Measurements from ENCODE around the gene MRPL21.
"Not testable (repeated sequence)": the region's sequence is repeated elsewhere in the genome, so short reads cannot be mapped to it uniquely, and the experiment has no call there.

The MRPL21 gene

DNA sequence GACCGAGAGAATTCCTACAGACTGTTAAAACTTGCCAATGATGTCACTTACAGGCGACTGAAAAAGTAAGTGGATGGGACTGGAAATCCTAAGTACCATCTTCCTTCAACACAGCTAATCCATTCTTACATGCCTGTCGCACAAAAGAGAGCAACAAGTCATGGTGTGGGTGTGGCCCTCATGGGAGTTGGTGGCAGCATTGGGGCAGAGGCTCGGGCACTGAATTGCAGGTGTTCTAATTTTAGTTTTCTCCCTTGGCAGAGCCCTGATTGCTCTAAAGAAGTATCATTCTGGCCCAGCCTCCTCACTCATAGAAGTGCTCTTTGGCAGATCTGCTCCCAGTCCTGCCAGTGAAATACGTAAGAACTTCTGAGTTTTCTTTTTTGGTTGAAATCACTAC is 4.6 kb upstream of the MRPL21 start:
- DNase-seq = no peak

DNA sequence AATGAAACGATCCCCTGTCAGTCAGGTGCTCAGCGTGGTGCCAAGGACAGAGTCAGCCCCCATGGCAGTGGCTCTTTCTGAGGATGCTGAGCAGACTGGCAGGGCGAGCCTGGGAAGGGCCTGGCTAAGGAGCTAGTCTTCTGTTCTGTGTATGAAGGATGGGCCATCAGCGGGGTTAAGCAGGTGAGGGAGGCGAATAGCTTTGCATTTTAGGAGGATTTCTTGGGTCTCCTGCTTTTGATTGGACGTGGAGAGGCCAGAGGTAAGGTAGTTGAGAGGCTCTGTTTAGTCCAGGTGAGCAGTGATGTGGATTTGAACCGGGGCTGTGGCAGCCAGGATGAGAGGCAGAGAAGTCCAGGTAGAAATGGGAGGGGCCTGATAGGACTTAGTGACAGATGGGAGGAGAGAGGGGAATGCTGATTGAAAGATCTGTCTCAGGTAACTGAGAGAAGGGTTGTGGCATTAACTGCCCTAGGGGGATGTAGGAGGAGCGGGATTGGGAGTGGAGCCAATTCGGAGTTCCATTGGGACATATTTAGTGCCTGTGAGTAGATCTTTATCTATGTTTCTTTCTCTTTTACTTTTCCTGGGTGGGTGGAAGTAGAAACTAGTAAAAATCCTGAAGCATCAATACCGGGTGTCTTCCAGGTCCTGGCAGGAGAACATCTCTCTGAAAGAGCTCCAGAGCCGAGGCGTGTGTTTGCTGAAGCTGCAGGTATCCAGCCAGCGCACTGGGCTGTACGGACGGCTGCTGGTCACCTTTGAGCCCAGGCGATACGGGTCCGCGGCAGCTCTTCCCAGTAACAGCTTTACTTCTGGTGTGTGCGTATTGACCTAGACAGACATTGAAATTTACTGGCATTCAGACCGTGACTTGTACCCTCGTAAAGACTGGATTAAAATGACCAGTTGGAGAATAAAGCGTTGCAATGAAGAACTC is 2.1 kb upstream of the MRPL21 start:
- no peak for DNase-seq

DNA sequence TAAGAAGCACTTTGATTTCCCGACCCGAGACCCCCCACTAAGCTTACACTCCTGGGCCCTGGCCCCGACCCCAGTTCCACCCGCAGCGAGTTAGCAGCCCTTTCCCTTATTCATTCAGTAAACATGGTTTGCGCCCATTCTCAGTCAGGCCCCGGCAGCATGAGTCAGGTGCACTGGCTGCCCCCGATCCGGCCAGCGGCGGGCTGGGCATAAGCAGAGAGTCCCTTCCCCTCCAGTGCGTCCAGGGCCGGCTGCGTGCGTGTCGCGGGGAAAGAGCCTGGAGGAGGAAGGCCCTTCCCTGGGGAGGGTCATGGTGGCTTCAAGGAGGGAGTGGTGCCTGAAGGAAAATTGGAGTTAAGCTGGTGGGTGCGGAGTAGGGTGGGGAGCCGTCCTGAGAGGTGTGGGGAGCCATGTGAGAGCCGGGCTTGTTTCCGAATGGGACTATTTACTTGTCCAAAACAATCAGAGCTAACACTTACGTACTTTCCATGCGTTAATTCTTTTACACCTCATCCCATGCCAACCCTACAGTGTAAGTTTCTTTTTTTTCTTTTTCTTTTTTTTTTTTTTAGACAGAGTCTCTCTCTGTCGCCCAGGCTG is 716 bp upstream of the MRPL21 start:
- no peak for DNase-seq

DNA sequence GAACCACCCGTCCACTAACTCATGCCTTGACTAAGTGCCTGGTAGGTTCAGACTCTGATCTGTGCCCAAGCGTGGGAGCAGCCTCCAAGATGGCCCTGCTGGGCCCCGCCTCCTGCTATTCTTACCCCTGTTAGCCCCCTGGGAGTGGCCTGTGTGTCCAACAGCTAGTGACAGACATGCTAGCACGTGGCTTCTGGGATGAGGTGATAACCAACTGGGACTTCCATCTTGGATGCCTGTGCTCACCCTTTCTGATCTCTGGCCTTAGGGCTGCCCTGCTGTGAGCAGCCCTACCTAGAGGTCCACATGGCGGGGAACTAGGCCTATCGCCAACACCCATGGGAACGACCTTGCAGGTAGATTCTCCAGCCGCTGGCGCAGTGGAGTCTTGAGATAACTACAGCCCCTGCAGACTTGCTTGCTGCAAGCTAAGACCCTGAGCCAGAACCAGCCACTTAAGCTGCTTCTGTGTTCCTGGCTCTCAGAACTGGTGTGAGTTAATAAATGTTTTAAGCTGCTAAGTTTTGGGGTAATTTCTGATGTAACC is 2.7 kb downstream of the MRPL21 start:
- no peak for DNase-seq

DNA sequence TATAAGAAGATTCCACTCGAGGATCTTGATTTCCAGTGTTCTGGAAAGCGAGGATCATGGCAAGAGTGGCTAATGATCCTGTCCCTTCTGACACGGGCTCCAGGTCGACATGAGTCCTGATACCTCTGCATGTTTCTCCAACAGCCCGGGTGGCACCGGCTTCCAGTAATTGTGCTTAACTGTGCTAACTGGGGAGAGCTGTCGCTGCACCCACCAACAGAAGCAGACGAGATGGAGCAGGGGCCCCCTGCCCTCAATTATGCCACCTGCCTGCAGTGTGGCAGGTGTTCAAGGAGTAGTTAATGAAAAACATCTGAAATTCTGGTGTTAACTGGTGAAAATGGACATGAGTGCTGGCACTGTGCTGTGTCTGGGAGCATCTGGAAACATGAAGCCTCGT is 6.2 kb downstream of the MRPL21 start:
- DNase-seq = no peak

DNA sequence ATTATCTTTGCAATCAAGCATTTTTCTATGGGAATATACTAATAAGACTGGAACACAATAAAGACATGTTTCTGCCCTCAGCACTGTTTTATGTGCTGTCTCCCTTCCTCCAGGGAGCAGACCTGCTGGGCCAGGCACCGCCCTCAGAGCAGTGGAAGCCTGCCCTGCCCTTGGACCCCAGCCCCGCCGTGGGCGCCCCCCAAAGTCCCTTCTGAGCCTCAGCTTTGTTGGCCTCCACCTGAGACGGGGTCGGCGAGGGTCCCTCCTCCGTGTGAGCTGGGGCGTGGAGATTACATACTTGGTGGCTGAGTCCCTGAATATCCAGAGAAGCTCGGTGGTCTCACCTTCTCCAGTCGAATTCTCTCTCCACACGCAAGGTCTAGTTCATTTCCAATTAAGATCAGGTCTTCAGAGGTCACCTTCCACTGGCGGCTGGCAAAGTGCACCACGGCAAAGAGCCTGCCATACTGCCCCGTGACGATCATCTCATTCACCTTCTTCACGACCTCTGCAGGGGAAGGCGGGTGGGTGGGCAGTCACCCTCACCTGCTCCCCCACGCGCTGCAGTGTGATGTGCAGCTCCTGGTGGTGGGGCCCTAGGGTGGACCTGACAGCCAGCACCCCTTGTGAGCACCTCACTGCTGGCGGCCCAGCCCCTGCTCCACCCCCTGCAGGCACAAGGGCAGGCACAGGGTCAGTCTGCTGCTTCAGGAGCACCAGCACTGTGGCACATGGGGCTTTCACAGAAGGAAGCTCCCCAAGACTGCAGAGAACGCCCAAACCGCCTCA is 7.3 kb downstream of the MRPL21 start:
- no peak for DNase-seq

DNA sequence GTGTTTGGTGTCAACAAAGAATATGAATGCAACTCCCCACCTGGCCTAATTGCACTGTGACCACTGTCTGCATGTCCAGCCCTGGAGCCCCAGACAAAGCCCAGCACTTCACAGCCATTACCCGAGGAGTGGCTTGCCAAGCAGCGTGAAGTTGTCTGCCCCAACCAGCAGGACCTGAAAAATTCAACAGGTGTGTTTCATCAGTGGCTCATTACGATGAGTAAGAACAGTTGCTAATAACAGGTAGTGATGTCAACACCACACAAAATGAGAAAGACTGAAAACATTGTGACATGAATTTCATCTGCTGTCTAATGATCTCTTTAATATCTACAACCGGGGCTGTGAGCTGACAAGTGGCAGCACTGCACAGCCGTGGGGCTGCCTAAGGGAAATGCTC is 10.3 kb downstream of the MRPL21 start:
- no peak for DNase-seq

DNA sequence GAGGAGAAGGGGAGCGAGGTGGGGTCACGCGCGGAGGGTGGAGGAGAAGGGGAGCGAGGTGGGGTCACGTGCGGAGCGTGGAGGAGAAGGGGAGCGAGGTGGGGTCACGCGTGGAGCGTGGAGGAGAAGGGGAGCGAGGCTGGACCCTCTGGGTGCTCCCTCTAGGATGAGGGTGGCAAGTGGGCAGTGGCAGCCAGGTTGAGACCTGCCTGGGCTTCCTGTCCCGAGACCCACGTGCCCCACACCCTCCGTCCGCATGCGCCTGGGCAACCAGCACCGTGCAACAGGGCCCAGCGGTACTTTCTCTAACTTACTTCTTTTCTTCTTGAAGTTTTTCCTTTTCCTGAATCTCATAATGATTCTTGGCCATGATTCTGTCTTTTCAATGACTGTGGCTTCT is 11.1 kb downstream of the MRPL21 start:
- DNase-seq = no peak

DNA sequence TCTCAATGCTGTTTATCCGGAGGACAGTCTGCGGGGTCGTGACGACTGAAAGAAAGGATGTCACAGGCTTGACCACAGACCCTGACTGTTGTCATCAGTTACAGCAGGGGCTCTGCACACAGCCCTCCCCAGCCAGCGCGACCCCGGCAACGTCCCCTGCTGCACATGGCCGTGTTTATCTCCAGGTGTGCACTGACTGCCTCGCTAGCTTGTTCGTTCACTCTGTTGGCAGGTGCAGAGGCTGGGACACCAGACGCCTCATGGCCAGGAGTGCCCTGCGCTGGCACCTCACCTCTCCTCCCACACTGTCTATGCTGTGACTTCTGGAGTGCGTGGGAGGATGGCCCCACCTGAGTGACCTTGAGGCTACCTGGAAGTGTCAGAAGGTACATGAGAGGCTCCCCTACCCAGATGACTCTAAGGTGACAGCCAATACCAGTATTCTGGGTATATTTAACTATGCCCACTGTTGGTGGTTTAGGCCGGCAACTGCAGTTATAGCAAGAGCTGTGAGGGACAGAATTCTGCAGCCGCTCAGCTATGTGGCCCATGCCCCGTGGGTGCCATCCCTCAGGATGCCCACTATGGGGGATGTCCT is 12.2 kb downstream of the MRPL21 start:
- DNase-seq = no peak

DNA sequence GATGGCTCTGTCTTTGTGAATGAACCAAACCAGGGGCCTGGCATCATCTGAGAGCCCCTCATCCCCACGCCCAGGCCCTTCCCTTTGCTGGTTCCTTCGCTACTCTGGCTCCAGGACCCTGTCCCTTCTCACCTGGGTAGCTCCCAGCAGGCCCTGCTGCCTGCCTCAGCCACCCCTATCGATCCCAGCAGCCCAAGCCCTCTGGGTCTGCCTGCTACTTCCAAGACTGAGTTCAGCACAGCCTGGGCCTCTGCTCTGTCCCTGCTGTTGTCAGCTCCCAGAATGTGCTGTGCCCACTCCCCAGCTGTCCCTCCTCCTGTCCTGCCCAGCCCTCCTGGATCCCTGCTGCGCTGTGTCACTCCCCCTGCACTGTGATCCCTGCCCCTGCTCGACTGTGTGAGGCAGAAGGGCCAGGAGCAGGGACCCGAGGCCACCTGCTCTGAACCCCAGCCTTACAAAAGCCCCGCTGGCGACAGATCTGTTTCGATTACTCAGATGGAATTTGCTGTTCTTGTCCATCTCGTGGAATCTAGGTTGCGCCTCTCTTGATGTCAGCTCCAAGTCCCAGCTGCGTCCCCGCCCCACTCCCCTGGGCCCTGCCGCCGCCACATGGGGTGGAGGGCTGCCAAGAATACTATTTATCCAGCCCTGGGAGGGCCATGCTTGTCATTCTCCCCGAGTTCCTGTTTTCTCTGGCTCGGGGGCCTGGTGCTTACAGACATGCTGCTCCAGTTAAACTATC is 13.0 kb downstream of the MRPL21 start:
- peak; percentile 89 for DNase-seq

DNA sequence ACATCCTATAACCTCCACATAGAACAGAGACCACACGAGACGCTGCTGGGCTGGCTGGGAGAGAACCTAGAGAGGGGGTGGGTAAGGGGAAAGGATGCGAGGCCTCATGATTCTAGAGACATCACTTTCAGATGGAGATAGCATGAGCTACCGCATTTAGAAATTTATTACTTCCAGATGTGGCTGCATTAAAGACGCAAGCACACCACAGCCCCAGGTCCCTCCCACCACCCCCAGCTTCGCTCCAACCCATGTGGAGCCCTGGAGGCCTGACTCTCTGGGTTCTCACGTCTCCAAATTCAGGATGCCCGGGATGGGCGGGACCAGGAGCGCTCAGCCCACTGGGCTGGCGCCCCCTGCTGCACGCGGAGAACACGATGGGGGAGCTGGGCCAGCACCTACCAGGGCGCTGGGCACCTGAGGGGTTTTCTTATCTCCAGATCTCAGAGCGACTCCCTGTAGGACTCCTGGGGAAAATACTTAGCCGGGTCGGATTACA is 13.6 kb downstream of the MRPL21 start:
- peak; percentile 59 for DNase-seq

DNA sequence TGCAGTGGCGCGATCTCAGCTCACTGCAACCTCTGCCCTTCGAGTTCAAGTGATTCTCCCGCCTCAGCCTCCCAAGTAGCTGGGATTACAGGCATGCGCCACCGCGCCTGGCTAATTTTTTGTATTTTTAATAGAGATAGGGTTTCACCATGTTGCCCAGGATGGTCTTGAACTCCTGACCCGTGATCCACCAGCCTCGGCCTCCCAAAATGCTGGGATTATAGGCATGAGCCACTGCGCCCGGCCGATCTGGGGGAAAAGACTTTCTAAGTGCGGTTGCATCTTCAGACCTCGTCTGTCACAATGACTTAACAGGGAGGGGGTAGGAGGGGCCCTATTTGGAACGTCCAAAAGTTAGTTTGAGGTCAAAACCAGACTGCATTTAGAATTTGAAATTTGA is 18.8 kb downstream of the MRPL21 start:
- DNase-seq = not testable (repeated sequence)

DNA sequence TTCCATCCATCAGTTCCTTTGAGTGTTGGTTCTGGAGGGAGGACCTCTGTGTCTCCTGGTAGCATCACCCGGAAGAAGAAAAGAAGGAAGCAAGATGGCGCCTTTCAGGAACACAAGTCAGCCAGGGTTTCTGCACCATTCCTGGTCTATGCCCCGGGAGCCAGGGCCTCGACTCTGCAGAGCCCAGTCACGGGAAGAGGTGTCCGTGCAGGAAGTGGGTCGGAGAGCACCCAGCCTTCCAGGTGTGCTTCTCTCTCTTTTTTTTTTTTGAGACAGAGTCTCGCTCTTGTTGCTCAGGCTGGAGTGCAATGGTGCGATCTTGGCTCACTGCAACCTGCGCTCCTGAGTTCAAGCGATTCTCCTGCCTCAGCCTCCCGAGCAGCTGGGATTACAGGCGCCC is 21.2 kb downstream of the MRPL21 start:
- DNase-seq = no peak

DNA sequence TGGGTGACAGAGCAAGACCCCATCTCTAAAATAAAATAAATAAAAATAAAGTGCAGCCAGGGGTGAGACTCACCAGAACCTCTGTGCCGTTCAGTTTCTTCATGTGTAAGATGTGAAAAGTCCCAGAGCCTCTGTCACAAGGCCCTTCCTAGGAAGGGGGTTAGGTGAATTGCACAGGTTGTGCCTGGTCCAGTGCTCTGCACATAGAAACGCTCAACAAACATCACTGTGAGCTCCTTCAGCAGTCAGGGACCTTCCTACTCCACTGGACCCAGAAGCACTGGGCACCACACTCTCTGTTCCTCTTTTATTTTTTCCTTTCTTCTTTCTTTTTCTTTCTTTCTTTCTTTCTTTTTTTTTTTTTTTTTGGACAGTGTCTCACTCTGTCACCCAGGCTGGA is 22.3 kb downstream of the MRPL21 start:
- DNase-seq = no peak

DNA sequence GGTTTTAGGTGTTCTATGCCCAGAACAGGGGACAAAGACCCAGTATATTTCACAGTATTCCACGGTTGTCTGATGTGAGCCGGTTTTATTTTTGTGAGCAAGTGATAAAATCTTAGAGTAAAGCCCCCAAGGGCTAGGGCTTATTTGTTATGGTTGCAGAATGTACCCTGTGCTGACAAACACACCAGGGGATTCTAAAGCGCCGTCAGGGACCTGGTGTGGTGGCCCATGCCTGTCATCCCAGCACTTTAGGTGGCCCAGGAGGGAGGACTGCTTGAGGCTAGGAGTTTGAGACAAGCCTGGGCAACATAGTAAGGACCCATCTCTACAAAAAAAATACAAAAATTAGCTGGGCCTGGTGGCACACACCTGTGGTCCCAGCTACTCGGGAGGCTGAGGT is 22.8 kb downstream of the MRPL21 start:
- DNase-seq = no peak

DNA sequence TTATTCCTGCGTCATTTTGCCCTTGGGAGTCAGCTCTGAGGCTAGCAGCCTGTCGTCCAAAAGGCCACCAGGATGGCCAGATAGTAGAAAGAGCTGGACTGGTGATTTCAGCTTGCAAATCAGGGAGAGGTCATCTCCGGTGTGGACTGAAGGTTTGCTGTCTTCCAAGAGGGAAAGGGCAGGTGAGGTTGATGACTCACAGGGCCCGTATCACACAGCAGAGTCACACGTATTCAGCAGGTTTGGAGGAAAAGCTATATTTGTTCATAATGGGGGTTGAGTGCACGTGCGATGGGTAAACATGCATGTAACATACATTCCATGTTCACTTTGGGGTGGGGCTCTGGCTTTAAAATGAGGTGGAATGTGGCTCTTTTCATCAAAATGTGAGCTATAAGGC is 25.6 kb downstream of the MRPL21 start:
- DNase-seq = no peak

DNA sequence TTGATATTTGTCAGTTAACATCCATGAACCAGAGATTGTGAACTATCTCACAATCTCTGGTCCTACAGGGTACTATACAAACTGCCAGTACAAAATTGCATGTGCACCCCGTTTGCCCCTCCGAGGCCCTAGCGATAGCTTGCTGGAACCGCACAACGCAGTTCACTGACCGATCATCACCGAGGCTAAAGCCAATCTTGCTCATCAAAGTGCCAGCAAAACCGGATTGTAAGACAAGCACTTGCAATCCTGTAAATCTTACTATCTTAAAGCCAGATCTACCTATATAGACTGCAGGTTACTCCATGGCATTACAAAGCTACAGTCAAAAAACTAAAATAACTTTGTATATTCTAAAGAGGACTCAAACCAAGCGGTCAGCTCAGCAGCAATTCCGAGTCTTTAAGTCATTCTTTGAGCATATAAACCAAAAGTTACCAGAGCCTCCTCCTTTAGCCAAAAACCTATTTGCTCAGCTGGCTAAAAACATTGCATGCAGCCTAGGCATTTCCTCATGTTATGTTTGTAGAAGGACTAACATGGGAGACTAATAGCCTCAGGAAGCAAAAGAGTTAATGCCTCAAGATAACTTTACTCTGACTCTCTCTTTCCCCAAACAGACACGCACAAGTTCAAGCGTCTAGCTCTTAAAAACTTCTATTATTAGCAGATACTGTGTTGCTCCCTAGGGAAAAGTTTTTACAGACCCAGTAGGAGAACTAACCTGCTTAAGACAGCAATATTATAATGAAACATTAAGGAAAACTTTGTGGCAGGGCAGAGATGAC is 31.2 kb downstream of the MRPL21 start:
- no peak for DNase-seq

DNA sequence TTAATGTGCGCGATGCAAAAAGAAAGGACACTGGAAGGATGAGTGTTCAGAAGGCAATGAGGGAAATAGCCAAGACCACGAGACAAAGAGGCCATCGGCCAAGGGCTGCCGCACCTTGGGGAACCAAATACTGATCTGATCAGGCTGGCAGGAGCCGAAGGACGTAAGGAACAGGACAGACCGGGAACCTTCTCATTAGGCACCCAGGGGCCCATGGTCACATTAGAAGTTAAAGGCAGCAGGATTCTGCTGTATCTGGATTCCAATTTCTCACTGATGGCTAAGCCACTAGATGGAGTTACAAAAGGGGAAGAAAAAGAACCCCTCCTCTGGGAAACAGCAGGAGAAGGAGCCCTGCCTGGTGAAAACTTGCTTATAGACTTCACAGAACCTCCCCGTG is 33.2 kb downstream of the MRPL21 start:
- DNase-seq = no peak

DNA sequence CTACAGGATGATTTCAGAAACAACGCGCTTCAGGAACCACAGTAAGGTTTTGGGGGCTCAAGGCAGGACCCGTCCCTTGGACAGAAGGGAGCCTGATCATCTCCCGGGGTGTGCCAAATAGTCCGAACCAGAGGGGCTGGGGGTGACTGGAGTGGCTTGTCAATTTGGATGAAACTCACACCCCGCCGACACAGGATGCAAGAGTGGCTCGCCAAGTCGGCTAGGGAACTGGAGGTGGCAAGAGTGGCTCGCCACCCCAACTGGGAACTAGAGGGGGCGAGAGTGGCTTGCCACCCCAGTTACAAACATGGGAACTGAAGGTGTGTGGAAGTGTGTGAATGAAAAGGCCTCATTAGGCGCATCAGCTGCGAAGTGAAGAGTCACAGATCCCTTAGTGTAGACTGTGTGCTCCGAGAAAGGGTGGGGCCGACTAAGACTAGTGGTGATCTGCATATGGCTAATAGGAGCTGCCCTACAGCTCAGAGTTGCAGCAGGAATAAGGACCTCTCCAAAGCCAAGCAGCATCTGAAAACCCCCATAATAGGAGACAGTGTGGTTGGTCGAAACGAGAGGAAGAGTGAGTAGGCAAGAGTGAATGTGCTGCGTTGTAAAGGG is 35.3 kb downstream of the MRPL21 start:
- no peak for DNase-seq

DNA sequence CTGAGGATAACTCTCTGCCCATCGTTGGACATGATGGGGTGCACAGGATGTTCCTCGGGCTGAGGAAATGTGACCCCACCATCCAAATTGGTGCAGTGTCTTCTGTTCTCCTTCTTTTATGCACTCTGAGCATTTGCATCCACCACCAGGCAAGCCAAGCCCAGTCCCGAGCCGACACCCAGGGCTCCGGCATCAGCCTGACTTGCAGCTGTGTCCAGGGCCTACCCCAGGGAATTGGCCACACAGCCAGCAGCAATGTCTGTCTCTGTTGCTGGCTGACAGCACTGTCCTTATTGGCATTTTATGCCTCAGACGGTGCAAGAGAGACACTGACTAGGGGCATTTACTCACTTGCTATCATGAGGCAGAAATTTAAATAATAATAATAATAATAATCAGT is 36.6 kb downstream of the MRPL21 start:
- no peak for DNase-seq

DNA sequence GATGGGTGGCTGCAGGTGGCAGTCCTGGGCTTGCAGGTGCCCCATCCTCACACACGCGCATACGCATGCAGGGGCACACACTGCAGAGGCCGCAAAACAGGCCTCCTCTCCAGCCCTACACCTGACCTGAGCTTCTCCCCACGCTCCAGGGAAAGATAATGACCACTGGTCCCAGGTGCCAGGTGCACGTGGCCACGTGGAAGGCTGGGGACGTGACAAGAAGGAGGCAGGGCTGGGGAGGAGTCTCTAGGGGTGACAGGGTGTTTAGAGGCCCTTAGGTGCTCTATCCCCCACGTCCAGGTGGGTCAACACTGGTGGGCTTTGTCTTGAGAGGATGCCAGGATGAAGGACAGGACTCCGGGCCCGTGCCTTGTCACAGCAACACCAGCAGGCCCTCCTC is 38.4 kb downstream of the MRPL21 start:
- DNase-seq = no peak

Data from T1000 (cell line).